ENCODE results near the gene TMEM208. TPM values are rescaled to one million over a fixed set of nuclear protein-coding genes. Genes with fewer than 3 reads are reported as not detected.

Gene TMEM208
- total RNA-seq, 1 experiment from 2014 or later: 19.5 TPM

DNA sequence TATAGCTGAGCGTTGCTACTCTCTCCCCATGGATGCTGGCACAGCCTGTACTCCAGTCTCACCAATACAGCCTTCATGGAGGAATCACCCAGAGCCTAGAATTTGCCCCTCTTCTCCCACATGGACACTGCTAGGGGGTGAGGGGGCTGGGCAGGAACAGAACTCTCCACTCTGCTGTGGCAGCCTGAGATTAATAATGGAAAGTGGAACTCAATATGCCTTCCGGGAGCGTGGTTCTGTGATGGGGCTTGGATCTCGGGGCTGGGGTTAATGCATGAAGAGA is 23.1 kb downstream of the TMEM208 start:
- Histone ChIP-seq H3K79me2 (ENCODE audit: low read length) (peaks cover 11% of the 10 kb centered on the region; the same call in 1 of the 2 replicates), H3K4me3 (ENCODE audit: low read length) (peak overlapping the region; percentile 88), H3K36me3 (ENCODE audit: insufficient read depth, low read length) (no peaks in the 10 kb centered on the region), H4K20me1 (ENCODE audit: insufficient read depth, low read depth, low read length) (0 out of 2 replicates have a peak, but pooled peaks cover 2% of the 10 kb centered on the region), H3K27me3 (ENCODE audit: low read length) (no peaks in the 10 kb centered on the region), H3K4me2 (ENCODE audit: low read depth, low read length, poor library complexity, severe bottlenecking) (peak overlapping the region; percentile 95), H3K4me1 (ENCODE audit: low read length) (peaks cover 43% of the 10 kb centered on the region), H2AFZ (ENCODE audit: low read length) (no peak overlapping the region), H3K9me3 (ENCODE audit: low read length) (no peaks in the 10 kb centered on the region), H3K9ac (ENCODE audit: low read length) (peak overlapping the region; percentile 90), H3K9me2 (replicated peaks; ENCODE audit: insufficient read depth, low read length) (no peaks in the 10 kb centered on the region), H3K27ac (ENCODE audit: low read length) (peak overlapping the region; percentile 61)
- DNase-seq: no peak

GRCh38 chr16:67252609-67253497 is 25.9 kb downstream of the TMEM208 start:
- H3K27ac ChIP-seq (ENCODE audit: low read length): no peak overlapping the region
- no peaks in the 10 kb centered on the region for H3K9me2 ChIP-seq (replicated peaks; ENCODE audit: insufficient read depth, low read length)
- no peaks in the 10 kb centered on the region for H3K79me2 ChIP-seq (ENCODE audit: low read length)
- peak; percentile 38 for DNase-seq
- H3K27me3 ChIP-seq (ENCODE audit: low read length): no peaks in the 10 kb centered on the region
- no peak overlapping the region for H3K9ac ChIP-seq (ENCODE audit: low read length)
- H2AFZ ChIP-seq (ENCODE audit: low read length): no peak overlapping the region
- H3K4me1 ChIP-seq (ENCODE audit: low read length): peaks cover 29% of the 10 kb centered on the region
- no peak overlapping the region for H3K4me3 ChIP-seq (ENCODE audit: low read length)
- H4K20me1 ChIP-seq (ENCODE audit: insufficient read depth, low read depth, low read length): no peaks in the 10 kb centered on the region
- H3K4me2 ChIP-seq (ENCODE audit: low read depth, low read length, poor library complexity, severe bottlenecking): no peak overlapping the region
- no peaks in the 10 kb centered on the region for H3K36me3 ChIP-seq (ENCODE audit: insufficient read depth, low read length)
- H3K9me3 ChIP-seq (ENCODE audit: low read length): no peaks in the 10 kb centered on the region

DNA sequence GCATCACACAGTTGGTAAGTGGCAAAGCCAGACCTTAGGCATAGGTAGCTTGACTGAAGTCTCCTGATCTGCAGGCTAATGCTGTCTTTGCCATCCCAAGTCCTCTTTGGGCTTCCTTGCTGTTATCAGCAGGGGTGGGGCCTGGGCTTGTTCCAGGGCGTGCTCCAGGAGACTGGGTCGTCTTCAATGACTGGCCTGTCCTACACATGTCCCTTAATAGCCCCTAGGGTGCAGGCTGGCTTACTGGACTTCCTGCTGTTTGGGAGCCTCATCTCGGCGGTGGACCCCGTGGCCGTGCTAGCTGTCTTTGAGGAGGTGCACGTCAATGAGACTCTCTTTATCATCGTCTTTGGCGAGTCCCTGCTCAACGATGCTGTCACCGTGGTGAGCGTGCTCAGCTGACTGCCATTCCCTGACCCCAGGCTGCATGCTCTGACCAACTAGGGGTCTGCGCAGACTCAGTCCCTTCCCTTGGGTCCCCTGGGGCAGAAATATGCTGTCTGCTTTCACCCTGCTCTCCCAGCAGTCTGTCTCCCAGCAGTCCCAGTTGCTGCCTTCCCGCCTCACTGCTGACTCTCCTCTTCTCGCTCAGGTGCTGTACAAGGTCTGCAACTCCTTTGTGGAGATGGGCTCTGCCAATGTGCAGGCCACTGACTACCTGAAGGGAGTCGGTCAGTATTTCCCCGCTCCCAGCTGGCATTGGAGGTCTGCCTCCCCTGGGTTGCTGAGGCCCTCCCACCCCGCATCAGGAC is 28.0 kb downstream of the TMEM208 start:
- no peak overlapping the region for H3K27ac ChIP-seq (ENCODE audit: low read length)
- H3K36me3 ChIP-seq (ENCODE audit: insufficient read depth, low read length): no peaks in the 10 kb centered on the region
- no peak for DNase-seq
- H3K4me3 ChIP-seq (ENCODE audit: low read length): no peak overlapping the region
- no peaks in the 10 kb centered on the region for H3K27me3 ChIP-seq (ENCODE audit: low read length)
- no peak overlapping the region for H2AFZ ChIP-seq (ENCODE audit: low read length)
- no peaks in the 10 kb centered on the region for H3K79me2 ChIP-seq (ENCODE audit: low read length)
- peaks cover 9% of the 10 kb centered on the region for H3K4me1 ChIP-seq (ENCODE audit: low read length)
- no peaks in the 10 kb centered on the region for H3K9me2 ChIP-seq (replicated peaks; ENCODE audit: insufficient read depth, low read length)
- H4K20me1 ChIP-seq (ENCODE audit: insufficient read depth, low read depth, low read length): no peaks in the 10 kb centered on the region
- no peak overlapping the region for H3K9ac ChIP-seq (ENCODE audit: low read length)
- no peaks in the 10 kb centered on the region for H3K9me3 ChIP-seq (ENCODE audit: low read length)
- no peak overlapping the region for H3K4me2 ChIP-seq (ENCODE audit: low read depth, low read length, poor library complexity, severe bottlenecking)

DNA sequence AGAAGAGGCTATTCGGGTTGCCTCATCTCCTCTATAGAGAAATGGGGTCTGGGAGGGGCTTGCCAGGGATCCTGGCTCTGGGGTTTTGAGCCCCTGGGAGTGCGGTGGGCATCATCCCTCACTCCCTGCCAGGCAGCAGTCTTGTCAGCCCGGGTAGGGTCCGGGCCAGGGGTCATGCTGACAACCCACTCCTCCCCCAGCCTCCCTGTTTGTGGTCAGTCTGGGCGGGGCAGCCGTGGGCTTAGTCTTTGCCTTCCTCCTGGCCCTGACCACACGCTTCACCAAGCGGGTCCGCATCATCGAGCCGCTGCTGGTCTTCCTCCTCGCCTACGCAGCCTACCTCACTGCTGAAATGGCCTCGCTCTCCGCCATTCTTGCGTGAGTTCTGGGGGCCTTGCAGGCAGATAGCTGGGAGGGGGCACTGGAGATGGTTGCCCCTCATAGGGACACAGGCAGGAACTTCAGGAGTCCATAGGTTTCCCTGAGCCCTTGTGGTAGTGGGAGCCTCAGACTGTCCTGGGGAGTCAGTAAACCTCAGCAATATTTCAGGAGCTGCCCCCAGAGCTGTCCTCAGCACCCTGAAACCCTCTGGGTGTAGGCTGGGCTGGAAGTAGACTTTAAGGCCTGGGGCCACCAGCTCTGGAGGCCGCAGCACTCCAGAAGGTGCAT is 28.8 kb downstream of the TMEM208 start:
- Histone ChIP-seq H3K4me1 (ENCODE audit: low read length) (peaks cover 2% of the 10 kb centered on the region; the same call in 1 of the 2 replicates), H3K27me3 (ENCODE audit: low read length) (no peaks in the 10 kb centered on the region), H3K79me2 (ENCODE audit: low read length) (no peaks in the 10 kb centered on the region), H3K9me3 (ENCODE audit: low read length) (no peaks in the 10 kb centered on the region), H2AFZ (ENCODE audit: low read length) (no peak overlapping the region), H3K36me3 (ENCODE audit: insufficient read depth, low read length) (no peaks in the 10 kb centered on the region), H3K4me3 (ENCODE audit: low read length) (no peak overlapping the region), H4K20me1 (ENCODE audit: insufficient read depth, low read depth, low read length) (no peaks in the 10 kb centered on the region), H3K9me2 (replicated peaks; ENCODE audit: insufficient read depth, low read length) (no peaks in the 10 kb centered on the region), H3K27ac (ENCODE audit: low read length) (no peak overlapping the region), H3K9ac (ENCODE audit: low read length) (no peak overlapping the region), H3K4me2 (ENCODE audit: low read depth, low read length, poor library complexity, severe bottlenecking) (no peak overlapping the region)
- no peak for DNase-seq

GRCh38 chr16:67256701-67257230 is 29.8 kb downstream of the TMEM208 start:
- Histone ChIP-seq H3K27ac (ENCODE audit: low read length) (no peak overlapping the region), H3K4me3 (ENCODE audit: low read length) (no peak overlapping the region), H3K79me2 (ENCODE audit: low read length) (no peaks in the 10 kb centered on the region), H3K4me2 (ENCODE audit: low read depth, low read length, poor library complexity, severe bottlenecking) (no peak overlapping the region), H3K36me3 (ENCODE audit: insufficient read depth, low read length) (no peaks in the 10 kb centered on the region), H3K9me2 (replicated peaks; ENCODE audit: insufficient read depth, low read length) (no peaks in the 10 kb centered on the region), H3K9me3 (ENCODE audit: low read length) (no peaks in the 10 kb centered on the region), H4K20me1 (ENCODE audit: insufficient read depth, low read depth, low read length) (no peaks in the 10 kb centered on the region), H3K4me1 (ENCODE audit: low read length) (no peaks in the 10 kb centered on the region), H3K9ac (ENCODE audit: low read length) (no peak overlapping the region), H2AFZ (ENCODE audit: low read length) (no peak overlapping the region), H3K27me3 (ENCODE audit: low read length) (no peaks in the 10 kb centered on the region)
- peak; percentile 38 for DNase-seq

GRCh38 chr16:67257486-67258160 is 30.7 kb downstream of the TMEM208 start:
- Histone ChIP-seq H3K36me3 (ENCODE audit: insufficient read depth, low read length) (no peaks in the 10 kb centered on the region), H3K9me2 (replicated peaks; ENCODE audit: insufficient read depth, low read length) (no peaks in the 10 kb centered on the region), H3K4me1 (ENCODE audit: low read length) (no peaks in the 10 kb centered on the region), H3K9me3 (ENCODE audit: low read length) (no peaks in the 10 kb centered on the region), H3K27ac (ENCODE audit: low read length) (no peak overlapping the region), H3K4me2 (ENCODE audit: low read depth, low read length, poor library complexity, severe bottlenecking) (no peak overlapping the region), H4K20me1 (ENCODE audit: insufficient read depth, low read depth, low read length) (no peaks in the 10 kb centered on the region), H3K4me3 (ENCODE audit: low read length) (no peak overlapping the region), H3K27me3 (ENCODE audit: low read length) (no peaks in the 10 kb centered on the region), H2AFZ (ENCODE audit: low read length) (no peak overlapping the region), H3K9ac (ENCODE audit: low read length) (no peak overlapping the region), H3K79me2 (ENCODE audit: low read length) (no peaks in the 10 kb centered on the region)
- DNase-seq: no peak

GRCh38 chr16:67258161-67258835 is 31.4 kb downstream of the TMEM208 start:
- Histone ChIP-seq H4K20me1 (ENCODE audit: insufficient read depth, low read depth, low read length) (no peaks in the 10 kb centered on the region), H3K27me3 (ENCODE audit: low read length) (no peaks in the 10 kb centered on the region), H3K27ac (ENCODE audit: low read length) (no peak overlapping the region), H3K9me2 (replicated peaks; ENCODE audit: insufficient read depth, low read length) (no peaks in the 10 kb centered on the region), H3K4me3 (ENCODE audit: low read length) (no peak overlapping the region), H3K79me2 (ENCODE audit: low read length) (no peaks in the 10 kb centered on the region), H3K9ac (ENCODE audit: low read length) (no peak overlapping the region), H3K4me2 (ENCODE audit: low read depth, low read length, poor library complexity, severe bottlenecking) (no peak overlapping the region), H3K36me3 (ENCODE audit: insufficient read depth, low read length) (no peaks in the 10 kb centered on the region), H3K9me3 (ENCODE audit: low read length) (no peaks in the 10 kb centered on the region), H2AFZ (ENCODE audit: low read length) (no peak overlapping the region), H3K4me1 (ENCODE audit: low read length) (no peaks in the 10 kb centered on the region)
- no peak for DNase-seq
